ENCODE results near the gene HOXA10.
A peak's percentile ranks its signal among the peaks of the same experiment; 100 is the strongest.

Gene HOXA10

DNA sequence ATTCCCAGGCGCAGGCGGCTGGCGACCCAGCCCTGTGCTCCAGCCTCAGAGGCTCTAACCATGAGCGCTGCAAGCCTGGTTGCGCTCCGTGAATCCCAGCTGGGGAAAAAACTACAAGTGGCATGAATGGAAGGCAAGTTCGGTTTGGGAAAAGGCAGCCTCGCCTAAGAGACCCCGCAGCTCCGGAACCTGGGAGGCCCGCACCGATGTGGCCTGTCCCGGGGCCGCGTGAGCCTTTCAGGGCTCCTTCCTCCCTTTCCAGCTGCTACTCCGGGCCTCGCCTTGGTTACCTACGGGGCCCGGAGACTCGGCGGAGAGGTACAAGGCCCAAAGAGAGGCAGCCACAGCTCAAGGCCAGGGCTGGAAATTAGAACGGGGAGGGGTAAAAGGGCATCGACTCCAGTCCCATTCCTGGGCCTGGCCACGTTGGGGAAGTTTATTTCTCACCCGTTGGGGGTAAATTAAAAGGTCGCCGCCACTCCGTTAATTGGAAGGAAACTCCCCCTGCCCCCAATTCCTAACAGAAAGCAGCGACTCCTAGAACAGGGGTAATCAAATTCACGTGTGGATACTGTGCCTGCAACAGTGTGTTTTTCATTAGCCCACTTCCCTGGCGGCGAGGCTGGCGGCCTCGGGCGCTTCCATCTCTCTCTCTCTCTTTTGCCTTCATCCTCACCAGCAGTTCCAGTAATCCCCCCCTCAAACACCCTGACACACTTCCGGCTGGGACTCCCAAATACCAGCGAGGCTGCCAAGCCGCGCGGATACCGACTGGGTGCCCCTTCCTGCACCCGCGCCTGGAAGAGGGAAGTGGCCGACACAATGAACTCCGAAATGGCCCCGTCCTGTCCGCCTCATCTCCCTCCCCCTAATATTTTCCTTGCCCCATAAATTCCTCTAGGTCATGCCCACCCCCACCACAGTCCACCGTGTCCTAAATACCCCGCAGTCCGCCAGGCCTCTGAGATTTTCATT, 7.3 kb downstream of the HOXA10 start:
- Histone ChIP-seq H3K27me3 (peaks cover 100% of the 10 kb centered on the region), H3K36me3 (no peaks in the 10 kb centered on the region), H3K4me1 (no peaks in the 10 kb centered on the region), H3K9me3 (no peaks in the 10 kb centered on the region), H3K4me3 (ENCODE audit: low read depth, low read length) (no peak overlapping the region)
- TF ChIP-seq CTCF (IDR thresholded peaks at IDR 0.05; ENCODE audit: low read depth, low read length), result no peak
- DNase-seq, result no peak

GRCh38 chr7:27165996-27166530, 8.1 kb downstream of the HOXA10 start:
- no peaks in the 10 kb centered on the region for H3K9me3 ChIP-seq
- H3K4me1 ChIP-seq, result no peaks in the 10 kb centered on the region
- H3K36me3 ChIP-seq, result no peaks in the 10 kb centered on the region
- no peak for TF ChIP-seq CTCF (IDR thresholded peaks at IDR 0.05; ENCODE audit: low read depth, low read length)
- no peak overlapping the region for H3K4me3 ChIP-seq (ENCODE audit: low read depth, low read length)
- DNase-seq, result no peak
- peaks cover 97% of the 10 kb centered on the region for H3K27me3 ChIP-seq

- Histone ChIP-seq H3K4me3 (ENCODE audit: low read depth, low read length) (no peak within 1 kb of the TSS), H3K27me3 (peaks cover 97% of the 10 kb centered on the region), H3K9me3 (no peaks in the 10 kb centered on the region), H3K4me1 (no peaks in the 10 kb centered on the region), H3K36me3 (no peaks in the 10 kb centered on the region)
- no peak for DNase-seq
- TF ChIP-seq CTCF (IDR thresholded peaks at IDR 0.05; ENCODE audit: low read depth, low read length), result no peak
These were observed 8.8 kb downstream of the HOXA10 start, which contains the start of gene HOXA9 for GRCh38 chr7:27165089-27165995. Gene HOXA9 (minus strand): TSS chr7:27165537. CDS start chr7:27165457, 80 bp downstream.

- Histone ChIP-seq H3K9me3 (no peaks in the 10 kb centered on the region), H3K4me3 (ENCODE audit: low read depth, low read length) (no peak overlapping the region), H3K36me3 (no peaks in the 10 kb centered on the region), H3K27me3 (peaks cover 97% of the 10 kb centered on the region), H3K4me1 (no peaks in the 10 kb centered on the region)
- no peak for DNase-seq
- 0 out of 2 replicates have a peak, but pooled peaks have one; percentile 1 for TF ChIP-seq CTCF (IDR thresholded peaks at IDR 0.05; ENCODE audit: low read depth, low read length)
These were observed 9.6 kb downstream of the HOXA10 start for GRCh38 chr7:27164367-27165088.

DNA sequence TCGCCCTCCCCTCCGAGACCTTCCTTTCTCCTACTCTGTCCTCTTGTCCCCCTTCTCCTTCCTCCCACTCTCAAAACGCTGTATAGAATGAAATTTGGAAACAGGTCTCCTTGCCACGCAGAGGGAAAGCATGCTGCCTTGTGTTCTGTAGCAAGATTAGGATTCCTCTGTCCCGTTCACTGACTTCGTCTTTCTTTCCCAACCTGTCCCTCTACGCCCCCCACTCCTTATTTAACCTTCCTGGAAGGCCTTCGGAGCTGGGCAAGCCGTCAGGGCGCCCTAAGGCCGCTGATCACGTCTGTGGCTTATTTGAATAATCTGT, 10.1 kb downstream of the HOXA10 start:
- no peaks in the 10 kb centered on the region for H3K36me3 ChIP-seq
- peaks cover 97% of the 10 kb centered on the region for H3K27me3 ChIP-seq
- no peaks in the 10 kb centered on the region for H3K4me1 ChIP-seq
- H3K9me3 ChIP-seq, result no peaks in the 10 kb centered on the region
- TF ChIP-seq CTCF (IDR thresholded peaks at IDR 0.05; ENCODE audit: low read depth, low read length), result 0 out of 2 replicates have a peak, but pooled peaks have one; percentile 2
- no peak overlapping the region for H3K4me3 ChIP-seq (ENCODE audit: low read depth, low read length)
- no peak for DNase-seq
